Neural cell (in vitro differentiated cells): Measurements from ENCODE around the gene LIMCH1. TPM values are rescaled to one million over a fixed set of nuclear protein-coding genes. Genes with fewer than 3 reads are reported as not detected.

Source experiments
- H2AFZ ChIP-seq: fragments of 200-600, 300-800 bp; sonication (generic), shearing (Covaris generic); 2 replicates; pipeline ENCODE4 v1.6.0; 2014; ENCODE audit warnings: low read depth, mild to moderate bottlenecking, antibody characterized with exemption, low read length, moderate library complexity
- H3F3A ChIP-seq: fragments of 200-600 bp; shearing (Covaris generic); 2 replicates; pipeline ENCODE4 v1.6.1; 2016; ENCODE audit warnings: mild to moderate bottlenecking, moderate library complexity, mixed read lengths, antibody characterized with exemption, low read length; ENCODE audit not compliant: insufficient read depth, poor library complexity, severe bottlenecking
- H3K27ac ChIP-seq: fragments of 200-600, 300-800 bp; sonication (generic), shearing (Covaris generic); 2 replicates; pipeline ENCODE4 v1.5.1; 2014; ENCODE audit warnings: mild to moderate bottlenecking, low read length, moderate library complexity
- H3K27me3 ChIP-seq: fragments of 300-800, 200-600 bp; sonication (generic), shearing (Covaris generic); 2 replicates; pipeline ENCODE4 v1.6.0; 2014; ENCODE audit warnings: mild to moderate bottlenecking, low read depth, low read length, moderate library complexity; ENCODE audit not compliant: insufficient read depth
- H3K36me3 ChIP-seq: fragments of 300-800, 200-600 bp; sonication (generic), shearing (Covaris generic); 2 replicates; pipeline ENCODE4 v1.5.1; 2014; ENCODE audit warnings: mild to moderate bottlenecking, antibody characterized with exemption, low read length, moderate library complexity; ENCODE audit not compliant: insufficient read depth
- H3K4me2 ChIP-seq: fragments of 300-800, 200-600 bp; sonication (generic), shearing (Covaris generic); 2 replicates; pipeline ENCODE4 v1.6.0; 2014; ENCODE audit warnings: mild to moderate bottlenecking, low read length
- H3K4me3 ChIP-seq: fragments of 300-800, 200-600 bp; sonication (generic), shearing (Covaris generic); 2 replicates; pipeline ENCODE4 v1.5.1; 2014; ENCODE audit warnings: mild to moderate bottlenecking, low read length, moderate library complexity
- H3K79me2 ChIP-seq: fragments of 200-600 bp; shearing (Covaris generic); replicated peaks from 2 replicates; pipeline ENCODE4 v1.6.0; 2014; ENCODE audit warnings: mild to moderate bottlenecking, low read length, moderate library complexity; ENCODE audit not compliant: insufficient read depth
- H3K9ac ChIP-seq: fragments of 300-800, 200-600 bp; sonication (generic), shearing (Covaris generic); 2 replicates; pipeline ENCODE4 v1.6.1; 2016; ENCODE audit warnings: mild to moderate bottlenecking, low read length, mixed read lengths
- H3K9me2 ChIP-seq: fragments of 200-600 bp; shearing (Covaris generic); 2 replicates; pipeline ENCODE4 v1.6.1; 2016; ENCODE audit warnings: mild to moderate bottlenecking, low read length, mixed read lengths; ENCODE audit not compliant: insufficient read depth
- H3K9me3 ChIP-seq: fragments of 200-600, 300-800 bp; sonication (generic), shearing (Covaris generic); 2 replicates; pipeline ENCODE4 v1.6.1; 2016; ENCODE audit warnings: mild to moderate bottlenecking, mixed run types, low read length, moderate library complexity, mixed read lengths
- H4K20me1 ChIP-seq: fragments of 200-600 bp; shearing (Covaris generic); 2 replicates; pipeline ENCODE4 v1.6.1; 2016; ENCODE audit warnings: mild to moderate bottlenecking, mixed run types; ENCODE audit not compliant: insufficient read depth
- CTCF ChIP-seq: fragments of 450-650 bp; IDR thresholded peaks from 2 replicates; pipeline ENCODE4 v1.5.1; 2014; ENCODE audit warnings: antibody characterized with exemption, mild to moderate bottlenecking, moderate library complexity; ENCODE audit not compliant: poor library complexity, severe bottlenecking
- EP300 ChIP-seq: fragments of 450-650 bp; conservative IDR thresholded peaks from 2 replicates; pipeline ENCODE4 v1.6.1; 2014; ENCODE audit warnings: antibody characterized with exemption, mild to moderate bottlenecking, moderate library complexity; ENCODE audit not compliant: poor library complexity, severe bottlenecking
- EZH2 ChIP-seq: fragments of 200-600, 300-800 bp; shearing (Covaris generic), sonication (generic); IDR thresholded peaks from 2 replicates; pipeline ENCODE4 v1.6.1; 2014; ENCODE audit warnings: antibody characterized with exemption, low read length, borderline replicate concordance, mild to moderate bottlenecking; ENCODE audit not compliant: insufficient read depth, poor library complexity, severe bottlenecking
- MXI1 ChIP-seq: fragments of 450-650 bp; conservative IDR thresholded peaks from 2 replicates; pipeline ENCODE4 v1.6.1; 2014; ENCODE audit warnings: antibody characterized with exemption, mild to moderate bottlenecking; ENCODE audit not compliant: poor library complexity, severe bottlenecking
- POLR2AphosphoS5 ChIP-seq: IDR thresholded peaks from 2 replicates; pipeline ENCODE4 v1.6.1; 2012
- RAD21 ChIP-seq: fragments of 450-650 bp; conservative IDR thresholded peaks from 2 replicates; pipeline ENCODE4 v1.6.1; 2014; ENCODE audit warnings: antibody characterized with exemption, mild to moderate bottlenecking, moderate library complexity
- REST ChIP-seq: IDR thresholded peaks from 2 replicates; pipeline ENCODE4 v1.6.1; 2012; ENCODE audit warnings: borderline replicate concordance
- SMC3 ChIP-seq: fragments of 450-650 bp; conservative IDR thresholded peaks from 2 replicates; pipeline ENCODE4 v1.6.1; 2014; ENCODE audit warnings: antibody characterized with exemption, mild to moderate bottlenecking, moderate library complexity; ENCODE audit not compliant: poor library complexity
- TAF1 ChIP-seq: IDR thresholded peaks from 2 replicates; pipeline ENCODE4 v1.6.1; 2012; ENCODE audit warnings: low read depth
- polyA plus RNA-seq: library from polyadenylated mRNA; depleted of rRNA; stranded (reverse); fragments of >200 nt; gene quantifications from 2 replicates; pipeline ENCODE4 v1.2.3, GENCODE V29; 2014

LIMCH1 gene
- polyA plus RNA-seq, 1 donor from 2014 or later, result 9.1 TPM

GRCh38 chr4:41545238-41545637 lies 7.3 kb downstream of the LIMCH1 start:
- H3K36me3 ChIP-seq, result no peaks in the 10 kb centered on the region
- no peak overlapping the region for H3K27ac ChIP-seq
- H3K79me2 ChIP-seq, result no peaks in the 10 kb centered on the region
- no peak overlapping the region for H3K9ac ChIP-seq
- H4K20me1 ChIP-seq, result no peaks in the 10 kb centered on the region
- no peak overlapping the region for H3K4me2 ChIP-seq
- H3K27me3 ChIP-seq, result no peaks in the 10 kb centered on the region
- no peak overlapping the region for H2AFZ ChIP-seq
- H3F3A ChIP-seq, result no peaks in the 10 kb centered on the region
- no peaks in the 10 kb centered on the region for H3K9me2 ChIP-seq
- no peaks in the 10 kb centered on the region for H3K9me3 ChIP-seq
- TF ChIP-seq RAD21 (no peak), TAF1 (no peak), SMC3 (no peak), CTCF (no peak), EZH2 (no peak), POLR2AphosphoS5 (no peak), EP300 (no peak), REST (no peak)
- no peak overlapping the region for H3K4me3 ChIP-seq

- no peak overlapping the region for H3K4me2 ChIP-seq
- no peak overlapping the region for H2AFZ ChIP-seq
- no peak overlapping the region for H3K9ac ChIP-seq
- no peaks in the 10 kb centered on the region for H4K20me1 ChIP-seq
- H3K79me2 ChIP-seq, result no peaks in the 10 kb centered on the region
- H3F3A ChIP-seq, result no peaks in the 10 kb centered on the region
- H3K27me3 ChIP-seq, result no peaks in the 10 kb centered on the region
- no peaks in the 10 kb centered on the region for H3K9me3 ChIP-seq
- no peak overlapping the region for H3K27ac ChIP-seq
- no peaks in the 10 kb centered on the region for H3K36me3 ChIP-seq
- no peak for TF ChIP-seq REST
- TF ChIP-seq SMC3, result no peak
- TF ChIP-seq MXI1, result no peak
- no peak for TF ChIP-seq TAF1
- TF ChIP-seq CTCF, result no peak
- TF ChIP-seq RAD21, result no peak
- no peak for TF ChIP-seq EZH2
- TF ChIP-seq POLR2AphosphoS5, result no peak
- no peak for TF ChIP-seq EP300
- no peaks in the 10 kb centered on the region for H3K9me2 ChIP-seq
- H3K4me3 ChIP-seq, result no peak overlapping the region
Measured at GRCh38 chr4:41546638-41547037, 8.7 kb downstream of the LIMCH1 start.
